ENCODE results near the gene TRIM6.

DNA sequence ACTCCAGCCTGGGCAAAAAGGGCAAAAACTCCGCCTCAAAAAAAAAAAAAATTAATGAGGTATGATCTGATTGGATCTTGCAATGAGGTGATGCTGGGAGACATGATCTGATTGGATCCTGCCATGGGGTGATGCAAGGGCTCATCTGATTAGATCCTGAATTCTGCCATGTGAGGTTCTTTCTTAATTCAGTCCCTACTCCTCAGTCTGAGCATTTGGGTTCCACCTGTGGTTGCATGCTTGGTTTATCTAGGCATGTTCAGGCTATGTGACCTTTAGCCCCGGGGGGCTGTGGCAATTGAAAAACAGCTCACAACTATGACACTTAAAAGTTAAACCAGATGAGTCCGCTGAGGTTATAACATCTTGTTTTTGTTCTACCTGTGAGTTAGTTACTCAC, 4.8 kb upstream of the TRIM6 start:
- TF ChIP-seq YY1 (IDR thresholded peaks at IDR 0.05; ENCODE audit: insufficient read depth, insufficient read length) (no peak), SUZ12 (IDR thresholded peaks at IDR 0.05; ENCODE audit: extremely low read depth, insufficient read depth, insufficient read length) (no peak), ZNF274 (IDR thresholded peaks at IDR 0.05; ENCODE audit: low read depth, low read length) (no peak)
